Measurements from ENCODE around the gene FBXO33. TPM values are rescaled to one million over a fixed set of nuclear protein-coding genes. Genes with fewer than 3 reads are reported as not detected.

The FBXO33 gene
- total and polyA plus RNA-seq, 2 donors (not counting 1 experiment from before 2014, with no cell fraction given): 17.3 to 19.3 TPM

GRCh38 chr14:39366460-39367386 lies 65.5 kb downstream of the FBXO33 start:
- Histone ChIP-seq H3K4me3 (ENCODE audit: control extremely low read depth in 1 of 5, extremely low read depth in 1 of 5, insufficient read depth in 1 of 5, low read depth in 2 of 5, low read length in 4 of 5) (no peak overlapping the region), H3K27ac (ENCODE audit: low read length in 2 of 2) (no peak overlapping the region), H4K20me1 (ENCODE audit: control insufficient read depth, insufficient read depth, low read length, poor library complexity, severe bottlenecking) (peaks cover 16% of the 10 kb centered on the region), H3K27me3 (replicated peaks in 1 of 4; ENCODE audit: control extremely low read depth in 1 of 4, control insufficient read depth in 3 of 4, insufficient read depth in 4 of 4, low read length in 3 of 4) (no peaks in the 10 kb centered on the region), H3K79me2 (ENCODE audit: control insufficient read depth, insufficient read depth, low read length) (peaks cover 19% of the 10 kb centered on the region), H2AFZ (ENCODE audit: insufficient read depth, low read depth, low read length, poor library complexity, severe bottlenecking) (no peak overlapping the region), H3K4me1 (ENCODE audit: control insufficient read depth in 2 of 2, insufficient read depth in 2 of 2, low read length in 2 of 2) (no peaks in the 10 kb centered on the region), H3K4me2 (replicated peaks; ENCODE audit: low read depth, low read length, poor library complexity, severe bottlenecking) (no peak overlapping the region), H3K9me3 (ENCODE audit: control extremely low read depth in 1 of 3, control insufficient read depth in 2 of 3, insufficient read depth in 1 of 3, low read length in 2 of 3) (peaks cover 13 to 22% (median 21%) of the 10 kb centered on the region in 3 donors), H3K9ac (ENCODE audit: low read length) (no peak overlapping the region), H3K36me3 (replicated peaks in 1 of 2; ENCODE audit: control extremely low read depth in 1 of 2, control insufficient read depth in 1 of 2, extremely low read depth in 1 of 2, insufficient read depth in 2 of 2, low read length in 1 of 2) (peaks cover 11 to 25% of the 10 kb centered on the region in 2 experiments)
- Mint-ChIP-seq H3K9me3 (ENCODE audit: insufficient read depth) (peaks cover 5% of the 10 kb centered on the region), H3K4me3 (no peak overlapping the region), H3K4me1 (no peaks in the 10 kb centered on the region), H3K27ac (no peak overlapping the region), H3K27me3 (no peaks in the 10 kb centered on the region)
- no peak for TF ChIP-seq EZH2 (IDR thresholded peaks at IDR 0.05; ENCODE audit: borderline replicate concordance, insufficient read depth, low read depth, low read length, poor library complexity, severe bottlenecking)
- TF ChIP-seq, protein P1, sequence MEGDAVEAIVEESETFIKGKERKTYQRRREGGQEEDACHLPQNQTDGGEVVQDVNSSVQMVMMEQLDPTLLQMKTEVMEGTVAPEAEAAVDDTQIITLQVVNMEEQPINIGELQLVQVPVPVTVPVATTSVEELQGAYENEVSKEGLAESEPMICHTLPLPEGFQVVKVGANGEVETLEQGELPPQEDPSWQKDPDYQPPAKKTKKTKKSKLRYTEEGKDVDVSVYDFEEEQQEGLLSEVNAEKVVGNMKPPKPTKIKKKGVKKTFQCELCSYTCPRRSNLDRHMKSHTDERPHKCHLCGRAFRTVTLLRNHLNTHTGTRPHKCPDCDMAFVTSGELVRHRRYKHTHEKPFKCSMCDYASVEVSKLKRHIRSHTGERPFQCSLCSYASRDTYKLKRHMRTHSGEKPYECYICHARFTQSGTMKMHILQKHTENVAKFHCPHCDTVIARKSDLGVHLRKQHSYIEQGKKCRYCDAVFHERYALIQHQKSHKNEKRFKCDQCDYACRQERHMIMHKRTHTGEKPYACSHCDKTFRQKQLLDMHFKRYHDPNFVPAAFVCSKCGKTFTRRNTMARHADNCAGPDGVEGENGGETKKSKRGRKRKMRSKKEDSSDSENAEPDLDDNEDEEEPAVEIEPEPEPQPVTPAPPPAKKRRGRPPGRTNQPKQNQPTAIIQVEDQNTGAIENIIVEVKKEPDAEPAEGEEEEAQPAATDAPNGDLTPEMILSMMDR (IDR thresholded peaks at IDR 0.05): no peak
- no peak for ATAC-seq (ENCODE audit: low read depth)
- ChIA-PET POLR2A (no interaction called here), CTCF (no interaction called here)
- 95% methylated on average over 10 of the region's 10 CpGs for WGBS (ENCODE audit: insufficient coverage)
- intact Hi-C loops (cut with micrococcal nuclease): no loop called here
- DNase-seq: no peak

DNA sequence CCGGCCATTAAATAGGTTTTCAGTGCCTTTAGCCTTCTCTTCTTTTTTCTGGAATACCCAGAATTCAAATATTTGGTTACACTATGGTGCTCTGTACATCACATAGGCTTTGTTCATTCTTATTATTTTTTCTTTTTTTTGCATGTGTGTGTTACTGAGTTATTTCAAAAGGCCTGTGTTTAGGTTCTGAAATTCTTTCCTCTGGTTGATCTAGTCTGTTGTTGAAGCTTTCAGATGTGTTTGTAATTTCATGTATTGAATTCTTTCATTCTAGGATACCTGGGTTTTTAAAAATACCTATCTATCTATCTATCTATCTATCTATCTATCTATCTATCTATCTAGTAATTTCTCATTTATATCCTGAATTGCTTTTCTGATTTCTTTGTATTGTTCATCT lies 66.9 kb downstream of the FBXO33 start:
- Histone ChIP-seq H4K20me1 (ENCODE audit: control insufficient read depth, insufficient read depth, low read length, poor library complexity, severe bottlenecking) (peaks cover 16% of the 10 kb centered on the region), H2AFZ (ENCODE audit: insufficient read depth, low read depth, low read length, poor library complexity, severe bottlenecking) (no peak overlapping the region), H3K36me3 (replicated peaks in 1 of 2; ENCODE audit: control extremely low read depth in 1 of 2, control insufficient read depth in 1 of 2, extremely low read depth in 1 of 2, insufficient read depth in 2 of 2, low read length in 1 of 2) (peaks cover 6 to 32% of the 10 kb centered on the region in 2 experiments), H3K79me2 (ENCODE audit: control insufficient read depth, insufficient read depth, low read length) (peaks cover 19% of the 10 kb centered on the region), H3K27me3 (replicated peaks in 1 of 4; ENCODE audit: control extremely low read depth in 1 of 4, control insufficient read depth in 3 of 4, insufficient read depth in 4 of 4, low read length in 3 of 4) (no peaks in the 10 kb centered on the region), H3K4me3 (ENCODE audit: control extremely low read depth in 1 of 5, extremely low read depth in 1 of 5, insufficient read depth in 1 of 5, low read depth in 2 of 5, low read length in 4 of 5) (no peak overlapping the region), H3K9ac (ENCODE audit: low read length) (no peak overlapping the region), H3K9me3 (ENCODE audit: control extremely low read depth in 1 of 3, control insufficient read depth in 2 of 3, insufficient read depth in 1 of 3, low read length in 2 of 3) (peaks cover 13 to 24% (median 21%) of the 10 kb centered on the region in 3 donors), H3K27ac (ENCODE audit: low read length in 2 of 2) (no peak overlapping the region), H3K4me2 (replicated peaks; ENCODE audit: low read depth, low read length, poor library complexity, severe bottlenecking) (no peak overlapping the region), H3K4me1 (ENCODE audit: control insufficient read depth in 2 of 2, insufficient read depth in 2 of 2, low read length in 2 of 2) (no peaks in the 10 kb centered on the region)
- ATAC-seq (ENCODE audit: low read depth): no peak
- no peak for TF ChIP-seq EZH2 (IDR thresholded peaks at IDR 0.05; ENCODE audit: borderline replicate concordance, insufficient read depth, low read depth, low read length, poor library complexity, severe bottlenecking)
- TF ChIP-seq, protein P1 (IDR thresholded peaks at IDR 0.05): no peak
- no peak for DNase-seq
- ChIA-PET CTCF (no interaction called here), POLR2A (no interaction called here)
- WGBS (ENCODE audit: insufficient coverage): no CpG with 5 or more reads among the region's 1 CpG
- Mint-ChIP-seq H3K27ac (no peak overlapping the region), H3K4me1 (no peaks in the 10 kb centered on the region), H3K27me3 (no peaks in the 10 kb centered on the region), H3K4me3 (no peak overlapping the region), H3K9me3 (ENCODE audit: insufficient read depth) (peaks cover 7% of the 10 kb centered on the region)
- intact Hi-C loops (cut with micrococcal nuclease): no loop called here

Data from B cell (primary cell).